ENCODE data around the gene CHRNE. TPM values are rescaled to one million over a fixed set of nuclear protein-coding genes. Genes with fewer than 3 reads are reported as not detected.

CHRNE gene
- total and polyA plus RNA-seq, 8 donors: 0.56 to 4.9 (median 0.92) TPM

DNA sequence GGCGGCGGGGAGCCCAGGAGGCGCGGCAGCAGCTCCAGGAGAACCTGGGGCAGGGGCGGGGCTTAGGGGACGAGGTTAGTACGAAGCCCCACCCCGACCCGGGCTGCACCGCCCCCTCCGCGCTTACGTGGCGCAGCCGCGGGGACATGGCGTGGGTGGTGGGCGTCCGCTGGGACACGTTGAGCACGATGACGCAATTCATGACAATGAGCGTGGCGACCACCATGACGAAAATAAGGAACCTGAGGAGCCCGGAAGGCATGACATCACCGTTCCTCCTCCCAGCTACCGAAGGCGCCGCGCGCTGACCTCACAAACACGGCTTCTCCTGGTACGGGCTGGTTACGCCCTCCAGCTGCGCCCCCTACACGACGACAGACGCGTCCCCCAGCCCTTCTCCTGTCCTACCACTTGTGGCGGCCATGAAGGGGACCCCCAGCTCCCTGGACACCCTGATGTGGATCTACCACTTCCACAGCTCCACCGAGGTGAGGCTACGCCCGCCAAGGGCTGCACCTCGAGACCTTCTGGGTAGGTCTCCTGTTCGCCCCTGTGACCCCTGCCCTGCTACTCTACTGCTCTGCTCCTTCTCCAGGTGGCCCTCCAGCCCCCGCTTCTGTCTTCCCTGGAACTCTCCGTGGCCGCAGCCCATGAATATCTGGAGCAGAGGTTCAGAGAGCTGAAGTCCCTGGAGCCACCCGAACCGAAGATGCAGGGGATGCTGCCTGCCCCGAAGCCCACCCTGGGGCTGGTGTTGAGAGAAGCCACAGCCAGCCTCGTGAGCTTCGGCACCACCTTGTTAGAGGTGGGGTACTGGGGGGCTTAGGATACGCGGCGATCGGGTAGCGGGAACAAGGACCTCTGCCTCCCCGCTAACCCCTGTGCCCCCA, 3.3 kb downstream of the CHRNE start, which contains the start of gene C17orf107:
TSS of gene C17orf107 (plus strand) at position 196 of the 890 bp plus-strand sequence. CDS start at position 423, 227 bp downstream.
- peak within 1 kb of the TSS; percentile 42 to 54 for H3K4me3 ChIP-seq
- intact Hi-C loops (cut with DNase I): loop anchor here in 1 of 2 donors (10.0 kb wide), 2 partner anchors 75 to 195 kb away; partner anchors contain the start of gene PELP1
- ATAC-seq: peak; percentile 72
- peaks cover 0 to 30% of the 10 kb centered on the region in 2 donors for H3K36me3 ChIP-seq
- H3K27me3 ChIP-seq: peaks cover 0 to 21% of the 10 kb centered on the region in 2 donors
- TF ChIP-seq, protein P1, sequence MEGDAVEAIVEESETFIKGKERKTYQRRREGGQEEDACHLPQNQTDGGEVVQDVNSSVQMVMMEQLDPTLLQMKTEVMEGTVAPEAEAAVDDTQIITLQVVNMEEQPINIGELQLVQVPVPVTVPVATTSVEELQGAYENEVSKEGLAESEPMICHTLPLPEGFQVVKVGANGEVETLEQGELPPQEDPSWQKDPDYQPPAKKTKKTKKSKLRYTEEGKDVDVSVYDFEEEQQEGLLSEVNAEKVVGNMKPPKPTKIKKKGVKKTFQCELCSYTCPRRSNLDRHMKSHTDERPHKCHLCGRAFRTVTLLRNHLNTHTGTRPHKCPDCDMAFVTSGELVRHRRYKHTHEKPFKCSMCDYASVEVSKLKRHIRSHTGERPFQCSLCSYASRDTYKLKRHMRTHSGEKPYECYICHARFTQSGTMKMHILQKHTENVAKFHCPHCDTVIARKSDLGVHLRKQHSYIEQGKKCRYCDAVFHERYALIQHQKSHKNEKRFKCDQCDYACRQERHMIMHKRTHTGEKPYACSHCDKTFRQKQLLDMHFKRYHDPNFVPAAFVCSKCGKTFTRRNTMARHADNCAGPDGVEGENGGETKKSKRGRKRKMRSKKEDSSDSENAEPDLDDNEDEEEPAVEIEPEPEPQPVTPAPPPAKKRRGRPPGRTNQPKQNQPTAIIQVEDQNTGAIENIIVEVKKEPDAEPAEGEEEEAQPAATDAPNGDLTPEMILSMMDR (IDR thresholded peaks at IDR 0.05): no peak
- peaks cover 11 to 48% of the 10 kb centered on the region in 2 donors for H3K4me1 ChIP-seq
- peak; percentile 55 to 97 (median 88) for DNase-seq
- no peaks in the 10 kb centered on the region for H3K9me3 ChIP-seq
- H3K27ac ChIP-seq: peak within 1 kb of the TSS; percentile 36 to 60

DNA sequence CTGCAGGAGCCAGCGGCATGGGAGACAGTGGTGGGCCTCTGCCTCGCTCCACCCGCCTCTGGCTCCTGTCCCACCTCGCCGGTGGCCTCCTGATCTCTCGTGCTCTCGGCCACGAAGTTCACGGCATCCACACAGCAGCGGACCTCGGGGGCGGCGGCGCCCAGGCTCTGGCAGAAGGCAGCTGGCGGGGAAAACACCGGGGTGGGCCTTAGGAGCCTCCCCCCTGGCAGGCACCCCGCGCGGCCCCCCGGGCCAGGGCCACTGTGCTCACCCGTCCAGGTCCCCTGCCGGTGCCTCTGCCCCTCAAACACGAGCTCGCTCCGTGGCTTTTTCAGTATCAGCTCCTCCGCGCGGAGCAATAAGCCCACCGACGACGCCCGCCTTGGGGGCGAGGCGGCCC, 4.0 kb downstream of the CHRNE start:
- DNase-seq (no peak), ATAC-seq (no peak)
- TF ChIP-seq, protein P1 (IDR thresholded peaks at IDR 0.05): no peak
- intact Hi-C loops (cut with DNase I): loop anchor here in 1 of 2 donors (10.0 kb wide), 1 partner anchor 194 kb away; the partner anchor contains the start of gene PELP1
- Histone ChIP-seq H3K4me1 (peaks cover 11 to 48% of the 10 kb centered on the region in 2 donors), H3K4me3 (peak overlapping the region; percentile 42 to 54), H3K36me3 (peaks cover 0 to 37% of the 10 kb centered on the region in 2 donors), H3K27me3 (peaks cover 0 to 21% of the 10 kb centered on the region in 2 donors), H3K9me3 (no peaks in the 10 kb centered on the region), H3K27ac (no peak overlapping the region)

DNA sequence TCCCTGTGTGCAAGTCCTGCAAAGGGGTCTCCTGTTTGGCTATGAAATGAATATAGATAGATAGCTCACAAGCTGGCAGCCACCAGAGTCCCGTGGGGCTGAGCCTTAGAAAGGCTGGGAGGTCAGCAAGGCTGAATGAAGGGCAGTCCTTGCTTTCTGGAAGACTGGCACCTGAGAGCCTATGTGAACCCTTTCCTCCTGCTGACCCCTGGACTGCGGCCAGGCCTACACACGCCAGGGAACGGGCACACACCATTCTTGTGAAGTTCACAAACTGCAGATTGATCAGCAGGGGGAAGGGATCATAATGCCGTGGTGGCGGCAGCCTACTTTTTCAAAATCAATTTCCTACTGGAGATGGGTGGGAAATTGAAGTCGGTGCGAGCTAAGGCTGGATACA, 4.5 kb downstream of the CHRNE start:
- no peak overlapping the region for H3K4me3 ChIP-seq
- intact Hi-C loops (cut with DNase I): loop anchor here in 1 of 2 donors (10.0 kb wide), 1 partner anchor 194 kb away; the partner anchor contains the start of gene PELP1

DNA sequence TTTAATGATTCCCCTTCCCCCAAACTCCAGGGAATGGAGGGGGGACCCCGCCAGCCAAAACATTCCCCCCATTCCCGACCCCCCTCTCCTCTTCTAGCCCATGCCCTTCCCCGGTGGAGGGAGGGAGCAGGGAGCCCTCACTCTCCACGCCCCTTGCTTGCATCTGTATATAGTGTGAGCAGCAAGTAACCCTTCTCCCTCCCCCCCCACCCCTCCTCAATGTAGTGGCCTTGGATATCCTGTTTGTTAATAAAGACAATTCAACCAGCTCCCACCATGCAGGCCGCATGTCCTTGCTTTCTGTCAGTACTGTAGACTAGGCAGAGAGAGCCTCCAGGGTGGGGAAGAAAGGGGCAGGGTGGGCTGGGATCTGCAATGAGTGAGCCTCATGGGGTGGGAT, 5.1 kb downstream of the CHRNE start:
- no peak overlapping the region for H3K27ac ChIP-seq
- peaks cover 0 to 21% of the 10 kb centered on the region in 2 donors for H3K27me3 ChIP-seq
- peaks cover 0 to 48% of the 10 kb centered on the region in 2 donors for H3K36me3 ChIP-seq
- ATAC-seq (no peak), DNase-seq (no peak)
- no peaks in the 10 kb centered on the region for H3K9me3 ChIP-seq
- no peak overlapping the region for H3K4me3 ChIP-seq
- TF ChIP-seq, protein P1 (IDR thresholded peaks at IDR 0.05): no peak
- intact Hi-C loops (cut with DNase I): loop anchor here in 1 of 2 donors (10.0 kb wide), 1 partner anchor 193 kb away; the partner anchor contains the start of gene PELP1
- H3K4me1 ChIP-seq: peaks cover 11 to 39% of the 10 kb centered on the region in 2 donors

More for the DNA sequence above, 4.5 kb downstream of the CHRNE start:
- peaks cover 11 to 44% of the 10 kb centered on the region in 2 donors for H3K4me1 ChIP-seq
- peaks cover 0 to 21% of the 10 kb centered on the region in 2 donors for H3K27me3 ChIP-seq
- ATAC-seq (no peak), DNase-seq (peak in 1 of 4 donors; percentile 24)
- no peaks in the 10 kb centered on the region for H3K9me3 ChIP-seq
- H3K36me3 ChIP-seq: peaks cover 0 to 43% of the 10 kb centered on the region in 2 donors
- TF ChIP-seq, protein P1 (IDR thresholded peaks at IDR 0.05): no peak
- no peak overlapping the region for H3K27ac ChIP-seq

All from left lung (tissue), 10 donors.